ENCODE measurements around the gene MADD.

DNA sequence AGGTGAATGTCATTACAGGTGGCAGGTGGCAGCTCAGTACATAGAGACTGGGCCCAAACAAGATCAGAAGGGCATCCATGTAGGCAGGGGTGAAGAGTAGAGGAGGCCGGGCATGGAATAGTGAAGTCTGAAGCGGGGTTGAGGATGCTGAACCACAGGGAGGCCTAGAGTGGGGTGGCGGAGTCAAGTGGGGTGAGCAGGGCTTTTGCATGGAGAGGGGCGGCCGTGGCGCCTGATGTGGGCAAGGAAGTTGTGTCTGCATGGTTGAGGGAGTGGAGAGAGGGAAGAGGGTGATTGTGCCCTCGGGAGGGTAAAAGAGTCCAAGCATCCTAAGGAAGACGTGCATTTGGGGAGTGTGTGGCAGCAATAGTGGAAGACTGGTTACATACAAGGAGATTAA lies 40.8 kb upstream of the MADD start:
- TF ChIP-seq CTCF (IDR thresholded peaks at IDR 0.05): no peak
- TF ChIP-seq POLR2A (IDR thresholded peaks at IDR 0.05): no peak
